HG03469 (cell line): ENCODE results near the gene ZMYND15.

ENCODE experiments used
- ATAC-seq: cut with Tn5 transposase; IDR thresholded peaks from one replicate; pipeline ENCODE4 v1.9.1; 2021; ENCODE audit warnings: mild to moderate bottlenecking, moderate library complexity, moderate number of reproducible peaks; ENCODE audit not compliant: unreplicated experiment

Gene ZMYND15

DNA sequence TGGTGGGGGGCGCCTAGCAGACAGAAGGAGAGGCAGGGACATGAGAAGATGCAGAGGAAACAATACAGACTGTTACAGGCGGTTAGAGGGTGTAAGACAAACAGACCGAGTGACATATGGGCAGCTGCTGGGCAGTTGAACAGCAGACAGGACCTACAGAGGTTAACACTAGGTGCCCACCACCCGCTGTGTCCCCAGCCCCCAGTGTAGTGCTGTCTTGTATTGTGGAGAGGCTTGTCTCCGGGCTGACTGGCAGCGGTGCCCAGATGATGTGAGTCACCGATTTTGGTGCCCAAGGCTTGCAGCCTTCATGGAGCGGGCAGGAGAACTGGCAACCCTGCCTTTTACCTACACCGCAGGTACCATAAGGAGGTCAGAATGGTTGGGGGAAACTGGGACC, 2.5 kb downstream of the ZMYND15 start:
- no peak for ATAC-seq

DNA sequence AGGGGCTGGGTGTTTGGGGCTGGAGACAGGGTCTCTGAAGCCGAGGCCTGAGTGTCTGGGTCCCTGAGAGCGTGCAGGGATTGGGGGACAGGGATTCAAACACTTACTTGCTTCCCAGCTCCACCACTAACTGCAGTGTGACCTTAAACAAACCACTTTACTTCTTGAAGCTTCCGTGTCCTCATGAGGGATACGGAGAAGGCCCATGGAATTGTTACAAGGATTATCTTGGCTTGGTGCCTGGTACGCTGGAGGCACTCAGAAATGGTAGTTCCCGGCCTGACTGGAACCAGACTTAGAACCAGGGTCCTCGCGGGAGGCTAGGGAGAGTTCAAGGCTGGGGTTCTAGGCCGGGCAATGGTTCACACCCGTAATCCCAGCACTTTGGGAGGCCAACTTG, 3.0 kb downstream of the ZMYND15 start:
- no peak for ATAC-seq

DNA sequence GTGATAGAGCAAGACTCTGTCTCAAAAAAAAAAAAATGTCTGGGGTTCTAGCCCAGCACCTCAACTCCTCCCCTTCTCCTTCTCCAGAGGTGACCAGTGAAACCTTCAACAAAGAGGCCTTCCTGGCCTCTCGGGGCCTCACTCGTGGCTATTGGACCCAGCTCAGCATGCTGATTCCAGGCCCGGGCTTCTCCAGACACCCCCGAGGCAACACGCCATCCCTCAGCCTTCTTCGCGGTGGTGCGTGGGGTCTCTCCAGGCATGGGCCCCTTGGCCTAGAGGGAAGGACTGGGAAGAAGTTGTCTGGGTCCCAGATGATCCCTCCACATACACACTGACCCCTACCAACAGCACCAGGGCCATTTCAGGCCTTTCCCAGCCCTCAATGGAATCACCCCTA, 3.6 kb downstream of the ZMYND15 start:
- no peak for ATAC-seq

DNA sequence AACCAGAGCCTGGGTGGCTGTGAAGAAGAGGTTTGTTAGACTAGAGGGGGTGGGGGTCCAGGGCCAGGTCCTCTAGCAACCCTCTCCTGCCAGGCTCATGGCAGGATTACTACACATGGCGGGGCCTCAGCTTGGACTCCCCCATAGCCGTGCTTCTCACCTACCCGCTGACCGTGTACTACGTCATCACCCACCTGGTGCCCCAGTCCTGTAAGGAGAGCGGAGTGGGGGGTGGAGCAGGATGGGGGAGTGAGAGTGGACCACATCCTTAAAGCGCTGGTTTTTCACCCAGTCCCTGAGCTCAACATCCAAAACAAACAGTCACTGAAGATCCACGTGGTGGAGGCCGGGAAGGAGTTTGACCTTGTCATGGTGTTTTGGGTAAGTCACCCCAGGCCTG, 4.3 kb downstream of the ZMYND15 start:
- ATAC-seq: no peak

DNA sequence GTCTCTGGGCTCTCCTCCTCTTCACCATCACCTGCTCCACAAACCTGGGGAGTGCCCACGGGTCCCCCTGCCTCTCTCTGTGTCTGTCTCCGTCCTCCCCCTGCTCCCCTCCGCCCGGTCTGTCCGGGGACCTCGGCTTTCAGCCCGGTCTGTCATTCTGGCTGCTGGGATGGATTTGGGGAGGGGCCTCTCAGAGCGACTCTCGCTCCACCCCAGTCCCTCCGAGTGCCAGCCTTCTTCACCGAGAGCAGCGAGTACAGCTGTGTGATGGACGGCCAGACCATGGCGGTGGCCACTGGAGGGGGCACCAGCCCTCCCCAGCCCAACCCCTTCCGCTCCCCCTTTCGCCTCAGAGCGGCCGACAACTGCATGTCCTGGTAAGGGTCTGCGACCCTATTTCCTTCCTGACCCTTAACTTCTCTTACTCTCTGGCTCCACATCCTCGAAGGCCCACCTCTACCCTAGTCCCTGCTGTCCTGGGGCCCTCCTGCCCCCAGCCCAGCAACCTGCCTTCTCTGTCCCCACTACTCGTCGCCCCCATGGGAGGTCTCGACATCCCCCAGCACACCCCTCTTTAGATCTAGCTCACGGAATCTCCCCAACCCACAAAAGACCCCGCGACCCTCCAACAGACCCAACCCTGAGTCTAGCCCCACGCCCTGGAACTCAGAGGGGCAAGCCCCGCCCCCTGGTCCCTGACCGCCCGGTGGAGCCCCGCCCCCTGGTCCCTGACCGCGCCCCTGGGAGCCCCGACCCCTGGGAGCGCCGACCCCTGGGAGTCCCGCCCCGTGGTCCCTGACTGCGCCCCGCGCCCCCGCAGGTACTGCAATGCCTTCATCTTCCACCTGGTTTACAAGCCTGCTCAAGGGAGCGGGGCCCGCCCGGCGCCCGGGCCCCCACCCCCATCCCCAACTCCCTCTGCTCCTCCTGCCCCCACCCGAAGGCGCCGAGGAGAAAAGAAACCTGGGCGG, 5.7 kb downstream of the ZMYND15 start:
- ATAC-seq: no peak

DNA sequence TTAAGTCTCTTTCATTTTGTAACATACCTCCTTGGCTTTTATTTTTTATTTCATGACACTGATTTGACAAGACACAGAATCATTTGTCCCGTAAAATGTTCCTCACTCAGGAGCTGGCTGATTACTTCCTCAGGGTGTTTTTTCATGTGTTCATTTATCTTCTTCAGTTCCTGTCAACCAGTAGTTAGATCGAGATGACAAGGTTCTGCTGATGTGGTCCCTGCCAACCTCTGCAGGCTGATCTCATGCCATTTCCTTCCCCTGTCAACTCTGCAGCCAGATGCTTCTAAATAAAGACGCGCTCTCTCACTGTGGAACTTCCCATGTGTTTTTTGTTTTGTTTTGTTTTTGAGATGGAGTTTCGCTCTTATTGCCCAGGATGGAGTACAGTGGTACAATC, 8.2 kb downstream of the ZMYND15 start:
- ATAC-seq: no peak

DNA sequence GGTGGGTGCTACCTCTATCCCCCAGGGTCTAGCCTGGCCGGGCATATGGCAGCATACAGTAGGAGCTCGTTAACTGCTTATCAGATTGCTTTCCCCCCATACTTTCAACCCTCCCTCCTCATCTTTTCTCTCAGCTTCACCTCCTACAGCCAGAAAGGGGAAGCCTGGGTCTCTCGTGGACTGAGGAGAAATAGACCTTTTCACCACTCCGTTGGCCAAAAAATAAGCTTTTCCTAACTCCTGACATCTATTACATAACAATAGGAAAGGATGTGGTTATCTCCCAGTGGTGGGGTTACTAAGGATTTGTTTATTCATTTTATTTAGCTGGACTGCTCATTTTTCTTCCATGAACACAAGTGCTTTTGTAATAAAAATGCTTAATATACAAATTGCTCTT, 9.1 kb downstream of the ZMYND15 start:
- no peak for ATAC-seq

DNA sequence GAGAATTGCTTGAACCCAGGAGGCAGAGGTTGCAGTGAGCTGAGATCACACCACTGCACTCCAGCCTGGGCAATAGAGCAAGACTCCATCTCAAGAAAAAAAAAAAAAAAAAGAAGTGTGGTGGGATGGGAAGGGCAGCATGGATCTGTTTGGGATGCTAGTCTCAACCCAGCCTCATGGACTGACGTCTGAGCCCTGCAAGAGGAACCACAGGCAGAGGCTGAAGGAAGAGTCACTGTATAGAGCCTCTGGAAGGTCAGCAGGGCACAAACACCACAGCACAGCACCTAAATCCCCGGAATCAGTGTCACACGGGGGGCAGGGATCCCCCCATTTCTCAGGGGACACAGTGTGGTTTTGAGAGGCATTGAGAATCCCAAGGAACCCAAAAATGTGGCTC, 11.0 kb downstream of the ZMYND15 start:
- no peak for ATAC-seq

DNA sequence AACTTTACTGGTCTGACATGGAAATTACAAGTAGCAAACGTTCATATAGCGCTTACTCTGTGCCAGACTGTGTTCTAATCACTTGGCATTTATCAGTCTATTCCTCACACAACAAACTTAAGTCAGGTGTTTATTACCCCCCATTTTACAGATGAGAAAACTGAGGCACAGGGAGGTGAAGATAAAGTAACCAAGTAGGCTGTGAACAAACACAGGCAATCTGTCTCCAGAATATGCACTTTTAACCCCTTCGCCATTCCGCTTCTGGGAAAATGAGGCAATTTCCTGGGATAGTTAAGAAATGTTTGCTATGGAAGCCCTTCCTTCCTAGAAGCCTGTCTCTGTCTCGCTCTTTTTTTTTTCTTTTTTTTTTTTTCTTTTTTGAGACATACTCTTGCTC, 12.3 kb downstream of the ZMYND15 start:
- no peak for ATAC-seq

DNA sequence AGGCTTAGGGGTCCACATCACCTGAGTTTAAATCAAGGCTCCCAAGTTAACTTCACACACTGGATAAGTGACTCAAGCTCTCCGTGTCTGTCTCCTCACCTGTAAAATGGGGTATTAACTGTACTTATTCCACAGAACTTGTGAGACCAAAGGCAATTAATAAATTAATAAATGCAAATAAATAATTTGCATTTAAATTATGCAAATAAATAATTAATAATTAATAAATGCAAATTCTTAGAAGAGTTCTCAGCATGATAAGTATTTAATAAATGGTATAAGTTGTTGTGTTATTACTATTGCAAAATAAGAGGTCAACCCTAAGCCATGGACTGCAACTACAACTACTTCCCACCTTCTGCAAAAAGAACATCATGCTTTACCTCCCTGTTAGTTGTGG, 13.8 kb downstream of the ZMYND15 start:
- no peak for ATAC-seq

DNA sequence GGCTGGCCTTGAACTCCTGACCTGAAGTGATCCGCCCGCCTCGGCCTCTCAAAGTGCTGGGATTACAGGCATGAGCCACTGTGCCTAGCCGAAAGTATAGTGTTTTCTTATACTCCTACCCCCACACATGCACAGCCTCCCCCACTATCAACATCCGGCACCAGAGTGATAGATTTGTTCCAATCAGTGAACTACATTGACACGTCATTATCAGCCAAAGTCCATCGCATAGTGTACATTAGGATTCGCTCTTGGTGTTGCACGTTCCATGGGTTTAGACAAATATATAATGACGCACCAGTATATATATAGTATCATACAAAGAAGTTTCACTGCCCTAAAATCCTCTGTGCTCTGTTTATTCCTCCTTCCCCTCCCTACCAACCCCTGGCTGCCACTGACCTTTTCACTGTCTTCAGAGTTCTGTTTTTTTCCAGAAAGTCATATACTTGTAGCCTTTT, 20.2 kb downstream of the ZMYND15 start:
- no peak for ATAC-seq

DNA sequence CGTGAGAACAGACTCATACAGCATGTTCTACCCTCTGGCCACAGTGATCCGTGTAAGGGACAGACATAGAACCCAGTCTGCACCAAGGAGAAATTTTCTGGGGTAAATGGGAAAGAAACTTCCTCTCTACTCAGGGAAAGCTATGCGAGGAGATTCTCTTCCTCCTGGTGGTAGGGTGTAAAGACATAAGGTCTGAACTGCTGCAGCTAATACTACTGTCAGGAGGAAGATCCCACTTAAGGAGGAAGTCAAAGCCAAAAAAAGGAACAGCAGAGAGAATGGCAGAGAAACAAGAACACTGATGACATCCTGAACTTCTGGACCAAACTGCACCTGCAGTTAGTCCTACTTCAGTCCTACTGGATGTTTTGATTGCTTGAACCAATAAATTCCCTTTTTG, 25.0 kb downstream of the ZMYND15 start:
- no peak for ATAC-seq

DNA sequence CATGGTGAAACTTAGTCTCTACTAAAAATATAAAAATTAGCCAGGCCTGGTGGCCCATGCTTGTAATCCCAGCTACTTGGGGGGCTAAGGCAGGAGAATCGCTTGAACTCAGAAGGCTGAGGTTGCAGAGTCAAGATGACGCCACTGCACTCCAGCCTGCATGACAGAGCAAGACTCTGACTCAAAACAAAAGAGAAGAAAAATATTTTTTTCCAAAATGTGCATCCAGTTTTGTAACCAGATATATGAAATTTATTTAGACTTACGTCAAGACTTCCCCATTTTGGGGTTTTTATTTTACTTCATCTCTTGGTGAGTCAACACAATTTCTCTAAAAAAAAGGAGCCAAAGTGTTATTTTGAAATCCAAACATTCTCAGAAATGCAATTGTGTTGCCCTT, 26.6 kb downstream of the ZMYND15 start:
- no peak for ATAC-seq

DNA sequence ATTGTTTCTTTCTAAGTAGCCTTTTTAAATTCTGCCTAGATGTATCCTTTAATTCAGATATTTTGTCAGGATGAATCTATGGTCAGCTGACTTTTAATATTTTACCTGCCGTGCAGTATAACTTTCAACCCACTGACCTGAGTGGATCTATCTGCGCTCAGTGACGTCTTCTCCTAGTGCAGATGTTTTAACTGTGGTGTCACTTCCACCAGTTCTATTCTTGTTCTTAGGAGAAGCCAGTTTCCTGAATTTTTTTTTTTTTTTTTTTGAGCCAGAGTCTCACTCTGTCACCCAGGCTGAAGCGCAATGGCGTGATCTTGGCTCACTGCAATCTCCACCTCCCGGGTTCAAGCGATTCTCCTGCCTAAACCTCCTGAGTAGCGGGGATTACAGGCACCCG, 27.1 kb downstream of the ZMYND15 start:
- ATAC-seq: no peak

DNA sequence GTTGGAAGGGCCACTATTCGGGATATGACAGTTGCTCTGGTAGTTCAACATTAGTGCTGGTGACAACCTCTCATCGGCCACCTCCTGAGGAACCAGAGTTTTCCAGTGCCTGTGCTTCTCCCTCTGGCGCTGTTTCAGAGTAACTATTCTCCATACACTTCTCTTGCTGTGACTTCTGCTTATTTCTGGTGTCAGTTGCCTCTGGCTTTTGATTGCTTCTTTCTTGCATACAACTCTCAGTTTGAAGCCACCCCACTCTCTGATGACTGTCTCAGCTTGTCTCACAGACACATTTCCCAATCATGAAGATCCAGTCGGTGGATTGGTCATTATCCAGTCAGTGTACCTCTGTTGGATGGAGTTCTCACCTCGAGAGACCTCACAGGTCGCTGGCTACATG, 28.7 kb downstream of the ZMYND15 start:
- ATAC-seq: no peak

DNA sequence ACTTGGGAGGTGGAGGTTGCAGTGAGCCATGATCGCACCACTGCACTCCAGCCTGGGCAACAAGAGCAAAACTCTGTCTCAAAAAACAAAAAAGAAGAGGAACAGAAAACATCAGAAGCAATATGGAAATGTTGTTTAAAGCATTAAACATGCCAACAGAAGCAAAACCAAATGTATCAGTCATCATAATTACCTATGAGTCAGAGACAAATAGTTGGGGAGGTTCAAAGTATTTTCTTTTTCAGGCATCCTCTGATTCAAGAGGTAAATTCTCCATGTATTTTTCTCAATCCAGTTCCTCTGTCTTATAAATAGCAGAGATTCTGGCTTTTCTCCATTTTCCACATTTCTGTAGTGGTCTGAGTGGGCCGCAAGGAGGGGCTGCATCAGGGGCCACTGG, 30.0 kb downstream of the ZMYND15 start:
- ATAC-seq: no peak

DNA sequence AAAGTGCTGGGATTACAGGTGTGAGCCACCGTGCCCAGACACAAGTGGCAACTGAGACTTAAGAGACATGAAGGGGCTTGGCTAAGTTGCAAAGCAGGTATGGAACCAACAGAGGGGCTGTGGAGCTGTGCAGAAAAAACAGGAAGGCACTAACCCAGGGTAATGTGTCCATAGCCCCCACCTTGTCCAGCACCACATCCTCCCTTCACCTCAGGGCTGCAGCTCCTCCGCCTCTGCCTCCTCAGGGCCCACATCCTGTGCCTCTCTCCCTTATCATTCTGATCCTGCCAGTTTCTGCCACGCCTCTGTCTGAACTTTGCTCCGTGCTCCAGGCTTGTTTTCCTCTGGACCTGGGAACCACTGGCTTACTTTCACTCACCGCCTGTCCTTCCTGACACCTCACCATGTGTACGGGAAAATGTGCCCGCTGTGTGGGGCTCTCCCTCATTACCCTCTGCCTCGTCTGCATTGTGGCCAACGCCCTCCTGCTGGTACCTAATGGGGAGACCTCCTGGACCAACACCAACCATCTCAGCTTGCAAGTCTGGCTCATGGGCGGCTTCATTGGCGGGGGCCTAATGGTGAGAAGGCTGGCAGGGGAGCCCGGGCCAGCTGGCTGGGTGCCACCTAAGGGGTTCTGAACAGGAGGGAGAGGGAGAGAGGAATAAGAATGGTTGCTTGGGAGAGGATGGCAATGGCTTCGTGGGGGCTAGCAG, 32.0 kb downstream of the ZMYND15 start, which contains the start of gene TM4SF5:
TSS of gene TM4SF5 (plus strand) at position 368 of the 716 bp plus-strand sequence. CDS start at position 405, 37 bp downstream.
- no peak for ATAC-seq

DNA sequence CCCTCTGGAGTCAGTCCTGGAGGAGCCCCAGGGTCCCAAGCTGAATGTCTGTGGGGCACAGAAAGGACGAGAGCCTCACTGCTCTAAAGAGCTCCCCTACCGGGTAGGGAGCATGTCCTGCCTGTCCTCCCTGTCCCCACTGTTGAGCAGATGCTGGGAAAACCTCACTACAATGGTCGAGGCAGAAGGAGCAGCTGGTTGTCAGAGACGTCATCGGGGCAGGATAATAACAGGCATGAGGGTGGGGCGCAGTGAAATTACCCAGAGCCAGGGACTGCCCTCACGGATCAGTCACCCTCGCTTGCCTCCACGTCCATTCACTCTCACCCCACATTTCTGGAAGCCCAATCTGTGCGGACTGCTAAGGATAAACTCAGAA, 32.6 kb downstream of the ZMYND15 start:
- ATAC-seq: no peak

DNA sequence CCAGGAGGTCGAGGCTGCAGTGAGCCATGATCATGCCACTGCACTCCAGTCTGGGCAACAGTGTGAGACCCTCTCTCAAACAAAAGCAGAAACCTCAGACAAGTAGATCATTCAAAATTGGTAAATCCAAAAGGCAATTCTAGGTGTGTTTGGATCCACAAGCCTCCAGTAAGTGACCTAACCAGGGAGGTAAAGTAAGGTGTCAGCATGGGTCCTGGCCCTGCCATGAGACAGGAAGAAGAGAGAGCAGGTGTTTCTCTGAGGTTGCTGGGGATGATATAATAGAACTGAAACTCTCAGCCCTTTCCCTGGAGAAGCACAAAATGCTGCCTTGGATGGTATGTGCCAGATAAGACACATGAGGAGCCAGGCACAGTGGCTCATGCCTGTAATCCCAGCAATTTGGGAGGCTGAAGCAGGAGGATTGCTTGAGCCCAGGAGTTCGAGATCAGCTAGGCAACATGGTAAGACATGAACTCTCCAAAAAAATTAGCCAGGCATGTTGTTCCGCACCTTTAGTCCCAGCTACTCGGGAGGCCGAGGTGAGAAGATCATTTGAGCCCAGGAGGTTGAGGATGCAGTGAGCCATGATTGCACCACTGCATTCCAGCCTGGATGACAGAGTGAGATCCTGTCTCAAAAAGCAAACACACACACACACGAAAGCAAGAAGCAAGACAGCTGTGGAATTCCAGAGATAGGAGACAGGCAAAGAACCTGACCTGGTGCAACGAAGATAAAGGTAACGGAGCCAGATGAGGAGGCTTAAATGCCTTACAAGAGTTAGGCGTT, 38.5 kb downstream of the ZMYND15 start:
- ATAC-seq: no peak

DNA sequence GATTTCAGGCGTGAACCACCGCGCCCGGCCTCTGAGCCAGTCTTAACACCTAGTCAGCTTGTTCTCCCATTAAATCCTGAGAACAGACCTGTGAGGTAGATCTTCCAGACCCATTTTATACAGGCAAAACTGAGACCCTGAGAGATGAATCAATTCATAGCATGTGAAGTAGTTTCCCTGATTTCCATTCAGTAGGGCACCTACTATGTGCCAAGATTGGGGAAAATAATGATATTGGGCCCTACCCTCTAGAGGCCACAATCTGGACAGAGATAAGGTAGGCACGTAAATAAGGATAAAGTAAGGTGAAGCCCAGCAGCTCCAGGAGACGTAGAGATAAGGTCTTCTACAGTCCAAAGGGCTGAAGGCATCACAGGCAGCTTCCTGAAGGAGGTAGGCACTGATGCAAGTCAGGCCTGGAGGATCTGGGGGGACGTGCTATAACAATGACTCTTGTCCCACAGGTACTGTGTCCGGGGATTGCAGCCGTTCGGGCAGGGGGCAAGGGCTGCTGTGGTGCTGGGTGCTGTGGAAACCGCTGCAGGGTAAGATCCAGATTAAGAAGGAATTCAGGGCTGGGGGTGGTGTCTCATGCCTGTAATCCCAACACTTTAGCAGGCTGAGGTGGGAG, 40.8 kb downstream of the ZMYND15 start:
- ATAC-seq: no peak

DNA sequence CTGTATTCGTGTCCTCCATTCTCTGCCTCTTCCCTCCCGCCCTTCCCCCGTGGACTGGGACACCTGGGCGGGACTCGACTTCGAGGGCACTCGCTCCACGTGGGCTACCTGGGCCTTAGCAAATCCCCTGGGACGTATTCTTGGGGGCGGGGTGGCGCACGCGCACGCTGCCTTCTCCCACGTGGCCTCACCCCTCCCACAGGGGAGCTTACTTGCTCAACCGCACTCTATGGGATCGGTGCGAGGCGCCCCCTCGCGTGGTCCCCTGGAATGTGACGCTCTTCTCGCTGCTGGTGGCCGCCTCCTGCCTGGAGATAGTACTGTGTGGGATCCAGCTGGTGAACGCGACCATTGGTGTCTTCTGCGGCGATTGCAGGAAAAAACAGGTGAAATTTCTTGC, 43.0 kb downstream of the ZMYND15 start:
- ATAC-seq: no peak
